ENCODE data around the gene ELOA.
A peak's percentile ranks its signal among the peaks of the same experiment; 100 is the strongest.

The ELOA gene, protein sequence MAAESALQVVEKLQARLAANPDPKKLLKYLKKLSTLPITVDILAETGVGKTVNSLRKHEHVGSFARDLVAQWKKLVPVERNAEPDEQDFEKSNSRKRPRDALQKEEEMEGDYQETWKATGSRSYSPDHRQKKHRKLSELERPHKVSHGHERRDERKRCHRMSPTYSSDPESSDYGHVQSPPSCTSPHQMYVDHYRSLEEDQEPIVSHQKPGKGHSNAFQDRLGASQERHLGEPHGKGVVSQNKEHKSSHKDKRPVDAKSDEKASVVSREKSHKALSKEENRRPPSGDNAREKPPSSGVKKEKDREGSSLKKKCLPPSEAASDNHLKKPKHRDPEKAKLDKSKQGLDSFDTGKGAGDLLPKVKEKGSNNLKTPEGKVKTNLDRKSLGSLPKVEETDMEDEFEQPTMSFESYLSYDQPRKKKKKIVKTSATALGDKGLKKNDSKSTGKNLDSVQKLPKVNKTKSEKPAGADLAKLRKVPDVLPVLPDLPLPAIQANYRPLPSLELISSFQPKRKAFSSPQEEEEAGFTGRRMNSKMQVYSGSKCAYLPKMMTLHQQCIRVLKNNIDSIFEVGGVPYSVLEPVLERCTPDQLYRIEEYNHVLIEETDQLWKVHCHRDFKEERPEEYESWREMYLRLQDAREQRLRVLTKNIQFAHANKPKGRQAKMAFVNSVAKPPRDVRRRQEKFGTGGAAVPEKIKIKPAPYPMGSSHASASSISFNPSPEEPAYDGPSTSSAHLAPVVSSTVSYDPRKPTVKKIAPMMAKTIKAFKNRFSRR

DNA sequence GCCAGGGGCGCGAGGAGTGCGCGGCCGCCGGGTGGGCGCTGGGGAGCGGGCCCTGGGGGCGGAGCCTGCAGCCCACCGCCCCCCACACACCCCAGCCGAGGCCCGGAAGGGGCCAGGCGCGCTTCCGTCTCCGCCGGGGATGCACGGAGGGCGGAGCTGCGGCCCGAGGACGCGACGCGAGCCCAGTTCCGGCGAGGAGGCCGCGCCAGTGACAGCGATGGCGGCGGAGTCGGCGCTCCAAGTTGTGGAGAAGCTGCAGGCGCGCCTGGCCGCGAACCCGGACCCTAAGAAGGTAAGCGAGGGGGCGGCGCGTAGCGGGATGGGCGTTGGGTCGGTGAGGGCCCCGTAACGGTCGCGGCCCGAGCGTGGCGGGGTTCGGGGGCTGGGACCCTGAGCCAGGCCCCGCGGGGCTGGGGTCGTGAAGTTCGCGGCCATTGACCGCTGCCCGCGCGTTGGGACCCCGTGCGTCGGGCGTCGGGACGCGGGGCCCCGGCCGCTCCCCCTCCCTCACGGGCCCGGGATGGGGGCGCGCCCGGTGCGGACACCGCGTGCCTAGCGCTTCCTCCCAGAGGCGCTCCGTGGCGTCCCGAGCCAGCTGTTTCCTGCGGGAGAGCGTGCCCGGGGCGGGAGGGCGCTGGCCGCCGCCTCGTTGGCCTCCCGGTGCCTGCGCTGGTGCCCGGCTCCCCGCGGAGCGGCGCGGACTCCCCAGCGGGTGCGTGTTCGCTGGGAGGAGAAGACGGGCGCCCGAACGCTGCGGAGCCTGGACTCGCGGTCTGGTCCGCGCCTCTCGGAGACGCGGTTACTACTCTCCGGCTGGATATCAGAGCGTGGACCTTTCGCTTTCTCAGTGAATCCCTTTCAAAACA lies at the start of gene ELOA:
ELOA (plus strand) TSS at position 185 of the 866 bp plus-strand sequence; CDS start at position 218, 33 bp downstream.
- DNase-seq (ENCODE audit: low spot score): peak; percentile 68

GRCh38 chr1:23693599-23693998 lies 49.7 kb upstream of the ELOA start:
- no peak for DNase-seq (ENCODE audit: low spot score)

DNA sequence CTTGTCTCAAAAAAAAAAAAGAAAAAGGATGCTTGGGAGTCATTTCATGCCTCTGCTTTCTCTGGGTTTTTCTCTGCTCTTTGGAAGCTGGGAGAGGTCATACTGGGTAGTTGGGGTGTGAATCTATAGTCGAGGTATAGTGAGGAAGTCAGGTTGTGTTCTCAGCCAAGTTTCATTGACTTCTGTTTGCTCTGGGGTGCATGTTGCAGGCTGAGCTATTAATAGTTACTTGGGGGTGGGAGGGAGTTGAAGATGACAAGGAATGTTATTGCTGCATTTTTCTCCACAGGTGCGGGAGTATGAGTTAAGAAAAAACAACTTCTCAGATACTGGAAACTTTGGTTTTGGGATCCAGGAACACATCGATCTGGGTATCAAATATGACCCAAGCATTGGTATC lies 48.9 kb upstream of the ELOA start:
- DNase-seq (ENCODE audit: low spot score): no peak

GRCh38 chr1:23695667-23696066 lies 47.6 kb upstream of the ELOA start:
- DNase-seq (ENCODE audit: low spot score): no peak

DNA sequence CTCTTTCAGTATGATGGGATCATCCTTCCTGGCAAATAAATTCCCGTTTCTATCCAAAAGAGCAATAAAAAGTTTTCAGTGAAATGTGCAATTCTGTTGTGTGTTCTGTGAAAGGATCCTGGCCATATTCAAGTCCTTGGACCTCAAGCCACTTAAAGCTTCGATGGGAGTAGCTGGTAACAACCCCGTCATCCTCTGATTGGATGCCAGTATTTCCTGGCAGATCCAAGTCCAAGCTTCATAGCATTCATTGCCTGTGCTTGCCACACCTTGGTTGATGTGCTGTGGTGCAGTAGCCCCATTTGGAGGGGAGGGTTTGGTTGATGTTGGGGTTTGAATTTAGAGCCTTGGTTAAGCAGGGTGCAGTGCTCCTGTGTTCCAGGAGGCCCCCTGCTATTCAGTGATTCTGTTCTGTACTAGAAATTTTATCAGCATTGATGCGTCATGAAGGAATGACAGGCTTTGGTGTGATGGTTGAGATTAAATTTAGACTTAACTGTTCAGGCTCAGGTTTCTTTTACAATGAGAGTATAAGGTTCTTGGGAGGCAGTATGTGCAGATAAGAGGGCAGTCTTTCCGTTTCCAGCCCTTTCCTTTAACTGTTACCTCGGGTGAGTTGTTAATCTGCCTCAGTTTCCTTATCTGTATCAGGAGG lies 46.8 kb upstream of the ELOA start:
- DNase-seq (ENCODE audit: low spot score): no peak

DNA sequence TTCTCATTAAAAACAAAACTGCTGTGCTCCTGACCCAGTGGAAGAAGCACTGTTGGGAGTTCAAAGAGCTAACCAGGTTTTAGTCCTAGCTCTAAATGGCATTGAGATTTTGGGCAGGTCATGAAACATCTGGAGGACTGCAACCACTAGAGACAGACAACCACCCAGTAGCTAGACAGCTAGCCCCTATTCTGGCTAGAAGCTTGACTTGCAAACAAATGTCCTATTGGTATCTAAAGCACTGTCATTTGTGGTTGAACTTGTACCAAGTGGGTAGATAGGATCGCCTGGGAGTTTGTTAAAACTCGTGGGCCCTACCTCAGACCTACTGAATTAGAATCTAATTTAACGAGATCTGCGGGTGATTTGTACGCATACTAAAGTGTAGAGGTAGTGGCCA lies 44.8 kb upstream of the ELOA start:
- DNase-seq (ENCODE audit: low spot score): no peak

DNA sequence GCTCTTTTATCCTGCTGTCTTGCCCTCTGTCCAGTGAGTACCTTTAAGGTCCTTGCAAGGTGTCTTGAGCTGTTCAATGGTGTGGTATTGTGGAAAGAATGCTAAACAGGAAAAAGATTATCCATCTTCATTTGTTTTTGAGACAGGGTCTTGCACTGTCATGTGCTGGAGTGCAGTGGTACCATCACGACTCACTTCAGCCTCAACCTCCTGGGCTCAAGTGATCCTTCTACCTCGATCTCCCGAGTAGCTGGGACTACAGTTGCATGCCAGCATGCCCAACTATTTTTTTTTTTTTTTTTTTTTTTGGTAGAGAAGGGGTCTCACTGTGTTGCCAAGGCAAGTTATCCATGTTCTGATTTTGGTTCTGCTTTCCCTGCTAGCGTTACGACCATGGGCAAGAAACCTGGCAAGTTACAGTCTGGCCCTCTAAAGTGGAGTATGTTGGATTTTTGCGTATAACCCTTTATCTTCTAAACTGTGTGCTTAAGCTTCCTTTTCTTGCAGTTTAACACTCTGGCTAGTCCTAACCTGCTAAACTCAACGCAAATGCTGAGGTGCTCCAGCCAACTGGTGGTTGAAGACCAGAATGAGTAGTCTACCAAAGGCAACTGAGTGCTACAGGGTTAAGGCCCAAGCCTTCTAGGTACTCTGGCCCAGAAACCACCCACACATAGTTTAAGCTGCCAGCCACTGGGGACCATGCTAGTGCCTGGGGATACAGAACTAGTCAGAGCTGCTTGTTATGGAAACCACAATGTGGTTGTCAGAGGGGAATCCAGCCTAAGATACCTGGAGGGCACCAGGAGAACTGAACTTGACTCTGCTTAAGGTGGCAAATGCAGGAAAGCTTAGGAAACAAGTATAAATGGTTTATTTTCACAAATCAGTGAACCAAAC lies 43.7 kb upstream of the ELOA start:
- no peak for DNase-seq (ENCODE audit: low spot score)

- DNase-seq (ENCODE audit: low spot score): no peak
Observed at GRCh38 chr1:23701310-23701709, 42.0 kb upstream of the ELOA start.

- no peak for DNase-seq (ENCODE audit: low spot score)
Observed at GRCh38 chr1:23701996-23702395, 41.3 kb upstream of the ELOA start.

DNA sequence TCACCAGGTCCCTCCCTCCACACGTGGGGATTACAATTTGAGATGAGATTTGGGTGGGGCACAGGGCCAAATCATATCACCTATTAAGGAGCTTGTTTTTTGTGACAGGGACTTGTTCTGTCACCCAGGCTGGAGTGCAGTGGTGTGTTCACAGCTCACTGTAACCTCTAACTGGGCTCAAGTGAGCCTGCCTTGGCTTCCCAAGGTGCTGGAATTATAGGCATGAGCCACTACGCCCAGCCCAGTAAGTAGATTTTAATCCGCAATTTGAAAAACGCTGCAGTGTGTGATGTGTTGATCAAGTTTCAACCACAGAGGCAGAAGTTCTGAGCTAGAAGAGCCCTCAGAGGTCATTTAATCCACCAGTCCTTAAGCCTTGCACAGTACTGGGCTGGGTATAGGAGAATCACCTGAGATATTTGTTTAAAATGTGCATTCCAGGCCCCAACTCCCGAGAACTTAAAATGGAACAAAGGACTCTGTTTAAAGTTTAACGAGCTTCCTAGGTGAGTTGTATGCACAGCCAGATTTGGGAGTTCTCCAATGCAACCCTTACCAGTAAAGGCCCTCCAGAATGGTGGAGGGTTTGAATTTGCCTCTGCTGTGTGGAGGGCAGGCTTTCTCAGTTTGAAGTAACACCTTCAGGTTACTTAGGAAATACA lies 38.3 kb upstream of the ELOA start:
- no peak for DNase-seq (ENCODE audit: low spot score)

DNA sequence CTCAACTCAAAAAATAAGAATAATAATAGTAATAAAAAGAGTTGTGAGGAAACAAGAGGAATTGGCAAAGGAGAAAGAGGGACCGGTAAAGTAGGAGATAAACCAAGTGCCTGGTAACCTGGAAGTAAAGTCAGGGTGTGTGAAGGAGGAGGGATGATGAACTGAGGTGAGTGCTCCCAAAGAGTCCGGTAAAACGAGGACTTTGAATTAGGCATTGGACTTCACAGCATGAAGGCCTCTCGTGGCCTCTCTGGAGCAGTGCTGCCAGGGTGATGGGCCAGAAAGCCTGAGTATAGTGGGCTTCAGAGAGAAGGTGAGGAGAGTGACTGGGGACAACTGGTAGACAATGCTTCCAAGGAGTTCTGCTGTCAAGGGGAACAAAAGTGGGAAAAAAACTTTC lies 34.0 kb upstream of the ELOA start:
- no peak for DNase-seq (ENCODE audit: low spot score)

- DNase-seq (ENCODE audit: low spot score): no peak
Observed at GRCh38 chr1:23718482-23718881, 24.8 kb upstream of the ELOA start.

DNA sequence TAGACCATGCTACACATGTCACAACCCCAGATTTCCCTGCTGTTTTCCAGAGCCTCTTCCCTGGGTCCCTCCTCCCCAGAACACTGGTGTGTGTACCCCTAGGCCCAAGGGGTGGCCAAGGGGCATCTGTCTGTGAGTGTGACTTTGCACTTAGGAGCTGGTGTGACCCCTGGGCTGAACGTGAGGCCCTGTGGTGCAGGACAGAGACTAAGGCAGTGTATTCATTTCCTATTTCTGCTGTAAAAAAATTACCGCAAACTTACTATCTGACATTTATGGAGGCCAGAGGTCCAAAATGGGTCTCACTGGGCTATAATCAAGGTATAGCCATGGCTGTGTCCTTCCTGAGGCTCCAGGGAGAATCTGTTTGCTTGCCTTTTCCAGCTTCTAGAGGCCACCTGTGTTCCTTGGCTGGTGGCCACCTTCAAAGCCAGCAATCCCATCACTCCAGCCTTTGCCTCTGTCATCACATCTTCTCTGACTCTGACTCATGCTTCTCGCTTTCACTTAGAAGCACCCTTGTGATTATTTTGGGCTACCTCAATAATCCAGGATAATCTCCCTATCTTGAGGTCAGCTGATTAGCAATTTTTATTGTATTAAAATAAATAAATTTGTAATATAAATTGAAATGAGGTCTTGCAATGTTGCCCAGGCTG lies 24.0 kb upstream of the ELOA start:
- DNase-seq (ENCODE audit: low spot score): no peak

GRCh38 chr1:23720256-23720995 lies 22.8 kb upstream of the ELOA start:
- DNase-seq (ENCODE audit: low spot score): no peak

DNA sequence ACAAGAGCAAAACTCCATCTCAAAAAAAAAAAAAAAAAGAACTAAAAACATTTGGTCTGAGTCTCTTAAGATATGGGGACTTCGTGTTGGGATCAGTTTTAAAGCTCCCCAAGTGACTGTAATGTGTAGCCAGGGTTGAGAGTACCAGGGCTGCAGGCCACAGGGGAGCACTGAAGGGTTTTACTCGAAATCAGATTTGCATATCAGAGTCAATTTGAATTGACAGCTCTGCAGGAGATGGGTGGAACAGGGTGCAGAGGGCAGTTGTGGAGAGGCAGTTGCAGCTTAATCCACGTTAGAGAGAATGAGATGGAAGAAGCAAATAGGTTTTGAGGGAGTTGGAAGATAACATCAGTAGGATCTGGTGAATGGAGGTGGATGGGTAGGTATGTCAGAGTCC lies 20.6 kb upstream of the ELOA start:
- DNase-seq (ENCODE audit: low spot score): no peak

DNA sequence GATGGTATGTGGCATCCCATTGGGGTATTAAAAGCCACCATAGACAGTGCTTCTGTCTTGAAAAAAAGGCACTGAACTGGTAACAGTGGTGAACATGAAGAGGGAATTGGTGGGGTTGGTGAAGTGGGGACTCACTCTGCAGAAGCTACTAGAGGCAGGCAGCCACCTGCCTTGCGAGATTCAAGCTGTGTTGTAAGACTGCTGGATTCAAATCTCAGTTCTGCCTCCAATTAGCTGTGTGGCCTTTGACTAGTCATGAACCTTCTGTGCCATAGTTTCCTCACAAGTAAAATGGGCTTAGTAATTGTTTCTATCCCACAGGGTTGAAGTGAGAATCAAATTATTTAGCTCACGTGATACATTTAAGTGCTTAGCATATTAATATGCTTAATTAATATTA lies 16.6 kb upstream of the ELOA start:
- DNase-seq (ENCODE audit: low spot score): no peak

DNA sequence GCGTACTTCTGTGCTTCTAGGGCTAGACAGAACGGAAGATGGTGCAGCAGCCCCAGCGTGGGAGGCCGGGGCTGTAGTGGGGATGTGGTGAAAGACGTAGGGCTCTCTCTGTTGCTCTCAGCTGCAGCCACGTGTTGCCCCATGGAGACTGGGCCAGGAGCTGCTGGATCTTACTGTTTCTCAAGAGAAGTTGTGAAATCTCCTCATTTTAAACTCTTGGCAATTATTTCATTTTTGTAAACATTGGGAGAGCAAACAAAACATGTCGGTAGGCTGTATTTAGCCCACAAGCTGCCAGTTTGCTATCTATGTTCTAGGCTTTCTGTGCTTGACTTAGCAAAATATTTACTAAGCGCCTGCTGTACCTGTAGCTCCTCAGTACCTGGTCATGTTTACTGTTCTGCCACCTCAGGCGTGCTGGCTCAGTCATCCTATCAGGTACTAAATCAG lies 15.9 kb upstream of the ELOA start:
- DNase-seq (ENCODE audit: low spot score): no peak

DNA sequence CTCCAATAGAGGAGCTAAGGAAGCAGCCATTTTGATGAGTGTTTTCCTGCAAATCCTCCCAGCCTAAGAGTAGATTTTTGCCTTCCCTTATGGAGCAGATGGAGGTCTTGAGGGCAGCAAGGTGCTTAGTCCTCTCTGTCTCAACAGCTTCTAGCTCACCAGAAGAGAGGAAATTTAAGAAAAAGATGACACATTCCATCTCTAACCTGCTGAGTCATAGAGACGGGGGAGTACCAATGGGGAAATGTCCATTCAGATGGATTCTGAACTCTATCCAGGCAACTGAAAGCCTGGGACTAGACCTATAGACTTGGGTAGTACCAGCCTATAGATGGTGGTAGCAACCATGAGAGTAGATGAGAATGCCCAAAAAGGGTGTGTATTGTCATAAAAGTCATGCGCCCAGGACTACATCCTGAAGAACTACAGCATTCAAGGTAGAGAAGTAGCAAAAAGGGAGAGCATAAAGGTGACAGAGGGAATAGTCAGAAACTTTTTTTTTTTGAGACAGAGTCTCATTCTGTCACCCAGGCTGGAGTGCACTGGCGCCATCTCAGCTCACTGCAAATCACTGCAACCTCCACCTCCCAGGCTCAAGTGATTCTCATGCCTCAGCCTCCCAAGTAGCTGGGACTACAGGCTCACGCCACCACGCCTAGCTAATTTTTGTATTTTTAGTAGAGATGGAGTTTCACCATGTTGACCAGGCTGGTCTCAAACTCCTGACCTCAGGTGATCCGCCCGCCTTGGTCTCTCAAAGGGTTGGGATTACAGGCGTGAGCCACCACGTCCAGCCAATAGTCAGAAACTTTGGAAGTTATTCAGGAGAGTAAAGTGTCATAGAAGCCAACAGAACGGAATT lies 10.7 kb upstream of the ELOA start:
- no peak for DNase-seq (ENCODE audit: low spot score)

All from globus pallidus (tissue), 1 donor.